Transverse colon (tissue), 4 donors: Measurements from ENCODE around the gene PSMD3.
A peak's percentile ranks its signal among the peaks of the same experiment; 100 is the strongest.

Experiments used
- EP300 ChIP-seq: sonication (generic); formaldehyde crosslinking; IDR thresholded peaks from one replicate; pipeline ENCODE4 v1.6.1; 2017; ENCODE audit warnings: antibody characterized with exemption, low read depth
- POLR2AphosphoS5 ChIP-seq, 3 donors: sonication (generic); formaldehyde crosslinking; IDR thresholded peaks; one replicate each; pipeline ENCODE4 v1.6.1; 2016; ENCODE audit warnings: antibody characterized with exemption in 3 of 3
- TF ChIP-seq, protein P1 (sequence below), 5 experiments: fragments of 200-600 bp in 3 of 5; fragments of 450-650 bp in 2 of 5; sonication (generic) in 3 of 5; IDR thresholded peaks; 1 replicate in 2 of 5; 2 replicates in 3 of 5; pipeline ENCODE4 v1.5.1; 2016 to 2017; ENCODE audit warnings: antibody characterized with exemption in 5 of 5, inconsistent platforms in 3 of 5, mild to moderate bottlenecking in 2 of 5, moderate library complexity in 1 of 5

DNA sequence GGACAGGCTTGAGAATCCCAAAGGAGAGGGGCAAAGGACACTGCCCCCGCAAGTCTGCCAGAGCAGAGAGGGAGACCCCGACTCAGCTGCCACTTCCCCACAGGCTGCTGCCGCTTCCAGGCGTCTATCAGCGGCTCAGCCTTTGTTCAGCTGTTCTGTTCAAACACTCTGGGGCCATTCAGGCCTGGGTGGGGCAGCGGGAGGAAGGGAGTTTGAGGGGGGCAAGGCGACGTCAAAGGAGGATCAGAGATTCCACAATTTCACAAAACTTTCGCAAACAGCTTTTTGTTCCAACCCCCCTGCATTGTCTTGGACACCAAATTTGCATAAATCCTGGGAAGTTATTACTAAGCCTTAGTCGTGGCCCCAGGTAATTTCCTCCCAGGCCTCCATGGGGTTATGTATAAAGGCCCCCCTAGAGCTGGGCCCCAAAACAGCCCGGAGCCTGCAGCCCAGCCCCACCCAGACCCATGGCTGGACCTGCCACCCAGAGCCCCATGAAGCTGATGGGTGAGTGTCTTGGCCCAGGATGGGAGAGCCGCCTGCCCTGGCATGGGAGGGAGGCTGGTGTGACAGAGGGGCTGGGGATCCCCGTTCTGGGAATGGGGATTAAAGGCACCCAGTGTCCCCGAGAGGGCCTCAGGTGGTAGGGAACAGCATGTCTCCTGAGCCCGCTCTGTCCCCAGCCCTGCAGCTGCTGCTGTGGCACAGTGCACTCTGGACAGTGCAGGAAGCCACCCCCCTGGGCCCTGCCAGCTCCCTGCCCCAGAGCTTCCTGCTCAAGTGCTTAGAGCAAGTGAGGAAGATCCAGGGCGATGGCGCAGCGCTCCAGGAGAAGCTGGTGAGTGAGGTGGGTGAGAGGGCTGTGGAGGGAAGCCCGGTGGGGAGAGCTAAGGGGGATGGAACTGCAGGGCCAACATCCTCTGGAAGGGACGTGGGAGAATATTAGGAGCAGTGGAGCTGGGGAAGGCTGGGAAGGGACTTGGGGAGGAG is 34.7 kb downstream of the PSMD3 start, which contains the start of gene CSF3:
- TF ChIP-seq, protein P1, sequence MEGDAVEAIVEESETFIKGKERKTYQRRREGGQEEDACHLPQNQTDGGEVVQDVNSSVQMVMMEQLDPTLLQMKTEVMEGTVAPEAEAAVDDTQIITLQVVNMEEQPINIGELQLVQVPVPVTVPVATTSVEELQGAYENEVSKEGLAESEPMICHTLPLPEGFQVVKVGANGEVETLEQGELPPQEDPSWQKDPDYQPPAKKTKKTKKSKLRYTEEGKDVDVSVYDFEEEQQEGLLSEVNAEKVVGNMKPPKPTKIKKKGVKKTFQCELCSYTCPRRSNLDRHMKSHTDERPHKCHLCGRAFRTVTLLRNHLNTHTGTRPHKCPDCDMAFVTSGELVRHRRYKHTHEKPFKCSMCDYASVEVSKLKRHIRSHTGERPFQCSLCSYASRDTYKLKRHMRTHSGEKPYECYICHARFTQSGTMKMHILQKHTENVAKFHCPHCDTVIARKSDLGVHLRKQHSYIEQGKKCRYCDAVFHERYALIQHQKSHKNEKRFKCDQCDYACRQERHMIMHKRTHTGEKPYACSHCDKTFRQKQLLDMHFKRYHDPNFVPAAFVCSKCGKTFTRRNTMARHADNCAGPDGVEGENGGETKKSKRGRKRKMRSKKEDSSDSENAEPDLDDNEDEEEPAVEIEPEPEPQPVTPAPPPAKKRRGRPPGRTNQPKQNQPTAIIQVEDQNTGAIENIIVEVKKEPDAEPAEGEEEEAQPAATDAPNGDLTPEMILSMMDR (IDR thresholded peaks at IDR 0.05) = no peak
- TF ChIP-seq POLR2AphosphoS5 (IDR thresholded peaks at IDR 0.05) = peak in 1 of 3 donors; percentile 6
- TF ChIP-seq EP300 = no peak
